GM18870 (cell line): ENCODE results near the gene PYGO1.
A peak's percentile ranks its signal among the peaks of the same experiment; 100 is the strongest.
"Not testable (repeated sequence)": the region's sequence is repeated elsewhere in the genome, so short reads cannot be mapped to it uniquely, and the experiment has no call there.

Experiments
- ATAC-seq: cut with Tn5 transposase; IDR thresholded peaks from one replicate; pipeline ENCODE4 v1.9.1; 2021; ENCODE audit warnings: moderate library complexity; ENCODE audit not compliant: unreplicated experiment

Gene PYGO1

GRCh38 chr15:55573224-55573623 is 14.9 kb downstream of the PYGO1 start:
- ATAC-seq, result no peak

DNA sequence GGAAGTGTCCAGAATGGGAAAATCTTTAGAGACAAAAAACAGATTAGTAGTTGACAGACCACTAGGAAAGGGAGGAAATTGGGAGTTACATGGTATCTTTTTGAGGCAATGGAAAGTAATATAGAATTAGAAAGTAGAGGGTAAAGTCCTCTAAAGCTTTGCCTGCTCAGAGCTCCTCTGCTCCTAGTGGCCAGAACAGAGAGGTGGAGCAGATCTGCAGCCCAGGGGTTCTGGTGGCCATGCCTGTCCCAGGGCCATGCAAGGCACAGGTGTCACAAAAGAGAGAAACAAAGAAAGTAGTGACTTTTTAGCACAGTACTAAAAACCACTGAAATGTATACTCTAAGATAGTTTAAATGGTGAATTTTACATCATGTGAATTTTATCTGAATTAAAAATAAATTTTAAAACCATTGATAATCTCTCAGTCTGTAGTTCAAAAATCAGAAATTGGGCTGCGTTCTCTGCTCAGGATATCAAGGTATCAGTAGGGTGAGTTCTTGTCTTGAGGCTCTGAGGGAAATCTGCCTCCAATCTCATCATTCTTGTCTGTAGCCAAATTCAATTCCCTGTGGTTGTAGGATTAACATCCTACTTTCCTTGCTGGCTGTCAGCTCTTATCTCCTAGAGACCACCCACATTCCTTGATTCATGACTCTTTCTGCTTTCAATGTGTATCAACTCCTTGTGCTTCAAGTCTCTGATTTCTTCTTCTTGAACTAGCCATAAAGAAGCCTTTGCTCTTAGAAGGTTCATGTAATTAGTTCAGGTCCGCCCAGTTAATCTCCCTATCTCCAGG is 23.6 kb downstream of the PYGO1 start:
- ATAC-seq, result no peak

- no peak for ATAC-seq
These were observed 25.5 kb downstream of the PYGO1 start for GRCh38 chr15:55562601-55563000.

DNA sequence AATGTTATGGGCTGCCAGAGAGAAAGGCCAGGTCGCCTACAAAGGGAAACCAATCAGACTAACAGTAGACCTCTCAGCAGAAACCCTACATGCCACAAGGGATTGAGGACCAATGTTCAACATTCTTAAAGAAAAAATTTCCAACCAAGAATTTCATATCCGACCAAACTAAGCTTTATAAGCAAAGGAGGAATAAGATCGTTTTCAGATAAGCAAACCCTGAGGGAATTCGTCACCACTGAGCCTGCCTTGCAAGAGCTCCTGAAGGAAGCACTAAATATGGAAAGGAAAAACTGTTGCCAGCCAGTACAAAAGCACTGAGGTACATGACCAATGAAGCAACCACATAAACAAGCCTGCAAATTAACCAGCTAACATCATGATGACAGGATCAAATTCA is 33.1 kb downstream of the PYGO1 start:
- no peak for ATAC-seq

GRCh38 chr15:55552926-55553325 is 35.2 kb downstream of the PYGO1 start:
- no peak for ATAC-seq

- no peak for ATAC-seq
These were observed 35.7 kb downstream of the PYGO1 start for GRCh38 chr15:55552451-55552850.

DNA sequence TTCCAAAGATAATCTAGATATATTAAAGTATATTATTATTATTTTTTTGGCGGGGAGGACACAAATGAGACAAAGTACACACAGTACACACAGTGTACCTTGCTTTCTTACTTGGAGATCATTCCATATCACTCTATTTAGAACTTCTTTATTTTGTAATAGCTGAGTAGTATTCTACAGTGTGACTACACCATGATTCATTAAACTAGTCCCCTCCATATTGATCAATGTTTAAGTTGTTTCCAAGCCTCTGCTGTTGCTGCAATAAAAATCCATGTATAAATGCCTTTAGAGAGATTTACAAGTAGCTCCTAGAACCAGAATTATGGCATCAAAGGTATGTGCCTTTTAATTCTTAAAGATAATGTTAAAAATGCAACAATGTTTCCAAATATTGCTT is 38.8 kb downstream of the PYGO1 start:
- no peak for ATAC-seq

DNA sequence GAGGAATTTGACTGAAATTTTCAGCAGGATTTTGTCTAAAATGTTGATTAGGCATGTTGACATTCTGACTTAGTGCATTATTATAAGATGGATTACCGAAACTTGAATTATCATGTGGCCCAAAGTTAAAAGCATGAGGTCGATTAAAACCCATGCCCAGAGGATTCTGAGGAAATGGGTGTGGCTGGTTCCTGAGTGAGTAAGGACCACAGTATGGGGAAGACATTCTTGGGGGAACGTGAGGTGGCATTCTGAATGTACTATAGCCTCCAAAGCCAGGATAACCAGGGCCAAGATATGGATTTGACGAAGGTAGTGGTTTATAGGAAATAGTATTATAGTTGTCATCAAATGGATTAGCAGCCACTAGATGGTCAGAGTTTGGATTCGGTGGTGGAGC is 41.4 kb downstream of the PYGO1 start:
- ATAC-seq, result no peak

DNA sequence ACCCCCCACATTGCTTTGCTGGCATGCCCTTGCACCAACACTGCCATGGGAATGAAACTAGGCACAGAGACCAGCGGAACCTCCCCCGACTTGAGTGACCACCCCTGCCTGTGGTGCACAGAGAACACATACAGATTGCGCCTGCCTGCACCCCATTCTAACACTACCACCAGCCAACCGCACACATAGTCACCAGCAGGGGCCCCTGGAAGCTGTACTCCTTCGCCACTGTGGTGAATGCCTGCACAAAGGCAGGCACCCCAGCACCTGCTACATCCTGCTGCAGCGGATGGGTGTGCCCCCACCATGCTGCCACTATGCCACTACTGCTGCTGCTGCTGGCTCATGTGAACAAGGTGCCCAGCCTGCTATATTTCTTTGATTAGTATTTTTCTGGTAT is 52.7 kb downstream of the PYGO1 start:
- ATAC-seq, result no peak

DNA sequence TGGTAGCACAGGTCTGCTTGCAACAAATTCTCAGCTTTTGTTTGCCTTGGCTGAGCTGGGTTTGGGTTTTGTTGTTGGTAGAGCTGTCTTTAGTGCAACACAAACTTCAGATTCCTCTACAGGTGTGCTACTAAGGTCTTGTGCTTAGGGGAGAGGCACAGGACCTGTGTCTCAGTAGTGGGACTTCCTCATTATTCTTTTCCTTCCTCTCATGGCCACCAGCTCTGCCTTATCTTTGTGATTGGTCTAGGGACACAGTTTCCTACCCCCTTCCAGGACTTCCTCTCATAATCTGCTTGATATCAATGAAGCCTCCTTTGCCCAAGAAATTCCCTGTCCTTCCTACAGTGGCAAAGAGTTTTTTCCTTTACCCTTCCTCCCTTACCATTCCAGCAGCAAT is 55.2 kb downstream of the PYGO1 start:
- ATAC-seq, result no peak

DNA sequence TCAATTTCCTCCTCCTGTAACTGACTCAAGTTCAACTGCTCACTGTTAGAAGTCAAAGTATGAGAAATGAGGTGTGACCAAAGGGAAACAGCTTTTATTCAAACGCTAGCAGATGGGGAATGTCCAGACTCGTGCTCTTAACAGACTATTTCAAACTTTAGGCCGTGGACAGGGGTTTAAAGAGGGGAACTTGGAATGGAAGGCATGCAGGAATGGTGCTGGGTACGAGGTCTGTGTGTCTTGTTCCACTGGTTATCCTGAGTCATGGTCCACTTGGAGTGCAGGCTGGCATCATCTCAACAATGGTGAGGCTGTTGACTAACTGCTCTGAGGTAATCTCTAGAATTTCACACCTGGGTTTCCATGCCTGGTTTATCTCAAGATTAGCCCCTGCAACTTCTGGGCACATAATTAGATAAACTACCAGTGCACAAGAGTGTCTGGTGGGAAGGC is 57.3 kb downstream of the PYGO1 start:
- ATAC-seq, result no peak

GRCh38 chr15:55528812-55529211 is 59.3 kb downstream of the PYGO1 start:
- no peak for ATAC-seq

- ATAC-seq, result no peak
These were observed 61.0 kb downstream of the PYGO1 start for GRCh38 chr15:55527150-55527549.

DNA sequence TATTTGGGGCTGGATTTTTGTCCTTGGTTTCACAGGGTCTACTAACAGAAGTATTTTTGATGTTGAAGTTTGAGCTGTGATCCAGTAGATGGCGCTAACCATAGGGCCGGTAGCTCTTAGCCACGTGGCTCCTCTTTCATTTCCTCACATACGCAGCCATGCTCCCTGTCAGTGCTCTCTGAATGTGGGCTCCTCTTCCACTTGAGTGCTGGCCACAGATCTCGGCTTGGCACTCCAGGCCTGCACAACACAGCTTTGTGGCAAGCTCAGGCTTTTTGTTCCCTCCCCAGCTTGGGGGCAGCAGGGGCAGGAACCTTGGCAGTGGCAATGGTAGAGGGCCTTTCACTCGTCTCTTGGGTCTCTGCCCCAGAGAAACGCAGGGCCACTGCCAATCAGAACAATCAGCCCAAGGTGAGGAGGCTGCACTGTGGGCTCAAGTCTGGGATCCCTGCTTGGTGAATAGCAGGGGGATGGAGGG is 61.5 kb downstream of the PYGO1 start:
- peak; percentile 78 for ATAC-seq

GRCh38 chr15:55522742-55523450 is 65.2 kb downstream of the PYGO1 start:
- no peak for ATAC-seq

- no peak for ATAC-seq
These were observed 69.5 kb downstream of the PYGO1 start for GRCh38 chr15:55518641-55519040.

GRCh38 chr15:55518009-55518408 is 70.1 kb downstream of the PYGO1 start:
- ATAC-seq, result no peak

DNA sequence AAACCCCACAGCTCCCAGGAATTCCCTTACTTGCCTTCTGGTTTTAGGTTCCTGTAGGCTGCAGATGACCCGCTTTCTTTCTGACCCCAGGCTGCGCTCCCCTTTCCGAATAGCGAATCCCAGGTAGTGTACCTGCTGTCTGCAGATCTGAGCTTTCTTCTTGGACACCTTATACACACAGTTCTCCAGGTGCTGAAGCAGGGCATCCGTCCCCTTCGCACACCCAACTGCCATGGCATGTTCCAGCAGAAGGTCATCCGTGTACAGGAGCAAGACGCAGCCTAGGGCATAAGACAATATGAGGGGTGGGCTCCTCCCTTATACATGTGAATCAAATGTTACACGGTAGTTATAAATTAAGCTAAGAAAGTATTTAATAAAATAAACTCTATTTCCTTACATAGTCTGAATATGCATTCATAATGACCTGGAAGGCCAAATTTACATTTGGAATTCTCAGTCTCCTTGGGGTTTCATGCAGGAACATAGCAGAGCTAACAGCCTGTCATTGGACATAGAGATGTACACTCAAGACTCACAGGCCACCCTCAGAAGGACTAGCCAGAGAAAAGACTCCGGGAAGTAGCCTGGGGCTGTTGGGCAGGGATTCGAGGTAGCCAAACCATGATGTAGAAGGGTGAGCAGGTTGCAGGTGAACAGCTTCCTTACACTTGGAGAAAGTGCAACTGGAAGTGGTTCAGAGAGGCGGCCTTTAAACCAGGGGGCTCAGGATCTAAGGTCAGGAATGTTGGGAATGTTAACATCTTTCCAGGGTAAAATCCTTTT is 72.0 kb downstream of the PYGO1 start:
- no peak for ATAC-seq

DNA sequence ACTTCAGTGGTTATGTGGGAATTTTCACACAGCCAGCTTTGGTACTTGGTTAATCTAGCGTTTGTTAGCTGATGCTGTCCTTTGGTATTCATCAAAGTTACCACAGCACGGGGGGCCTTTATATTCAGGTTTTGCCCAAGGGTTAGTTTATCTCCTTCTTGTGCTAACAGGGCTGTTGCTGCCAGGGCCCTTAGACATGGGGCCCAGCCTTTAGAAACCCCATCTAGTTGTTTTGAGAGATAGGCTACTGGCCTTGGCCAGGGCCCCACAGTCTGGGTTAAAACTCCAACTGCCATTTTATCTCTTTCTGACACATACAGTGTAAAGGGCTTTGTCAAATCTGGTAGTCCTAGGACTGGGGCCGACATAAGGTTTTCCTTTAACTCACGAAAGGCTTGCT is 72.7 kb downstream of the PYGO1 start:
- ATAC-seq, result no peak

DNA sequence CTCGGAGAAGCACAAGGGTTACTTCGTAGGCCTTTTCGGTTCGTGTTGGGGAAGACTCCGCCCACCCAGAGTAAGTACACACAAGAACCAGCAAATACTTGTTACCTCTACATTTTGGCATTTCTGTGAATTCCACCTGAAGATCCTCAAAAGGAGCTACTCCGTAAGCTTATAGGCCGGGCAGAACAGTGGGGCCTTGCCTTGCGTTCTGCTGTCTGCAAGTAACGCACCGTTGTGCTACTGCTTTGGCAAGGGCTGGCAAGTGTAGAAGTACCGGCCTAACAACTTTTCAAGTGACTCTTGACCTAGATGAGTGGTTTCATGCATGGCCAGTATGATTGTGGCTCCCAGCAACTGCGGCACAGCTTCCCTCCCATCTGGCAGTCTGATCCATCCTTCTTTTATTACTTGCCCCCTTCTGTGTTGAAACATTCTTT is 73.7 kb downstream of the PYGO1 start:
- no peak for ATAC-seq

DNA sequence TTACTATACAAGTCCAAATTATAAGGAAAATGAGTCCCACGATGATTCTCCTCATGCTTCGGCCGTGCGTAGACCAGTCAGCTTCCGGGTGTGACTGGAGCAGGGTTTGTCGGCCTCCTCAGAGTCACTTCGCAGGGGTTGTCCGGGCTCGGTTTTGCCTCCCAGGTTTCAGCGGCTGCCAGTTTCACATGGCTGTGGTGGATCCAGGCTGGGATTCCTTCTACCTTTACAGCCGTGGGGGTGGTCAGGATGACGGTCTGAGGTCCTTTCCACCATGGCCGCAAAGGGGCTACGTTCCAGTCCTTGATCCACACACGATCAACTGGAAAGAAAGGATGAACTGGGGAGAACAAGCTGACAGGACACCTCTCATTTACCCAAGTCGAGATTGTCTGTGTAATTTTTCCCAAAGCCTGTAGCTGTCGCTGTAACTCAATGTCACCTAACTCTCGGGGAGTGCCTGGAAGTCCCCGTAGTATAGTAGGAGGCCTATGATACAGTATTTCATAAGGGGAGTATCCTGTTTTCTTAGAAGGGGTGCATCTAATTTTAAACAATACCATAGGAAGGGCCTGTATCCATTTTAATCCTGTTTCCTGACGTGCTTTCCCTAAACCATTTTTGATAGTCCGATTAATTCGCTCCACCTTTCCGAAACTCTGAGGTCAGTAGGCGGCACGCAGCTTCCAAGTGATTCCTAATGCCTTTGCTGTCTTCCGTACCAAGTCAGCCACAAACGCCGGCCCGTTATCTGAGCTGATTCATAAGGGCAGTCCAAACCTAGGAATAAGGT is 74.3 kb downstream of the PYGO1 start:
- ATAC-seq, result not testable (repeated sequence)
